Calu3 (cell line): ENCODE results near the gene ARVCF. TPM values are rescaled to one million over a fixed set of nuclear protein-coding genes. Genes with fewer than 3 reads are reported as not detected.

Experiments
- BruUV-seq: library from RNA; stranded (reverse); fragments of 400-500 nt; replicated peaks from 2 replicates; lab custom pipeline; 2021; lab: Mats Ljungman, UMichigan
- CTCF ChIA-PET: fragments of 300-600 bp; sonication (Branson Sonifier 250); formaldehyde crosslinking; loops from one replicate; lab custom pipeline; 2022; ENCODE audit warnings: antibody characterized with exemption; lab: Charles Lee
- DNase-seq: peaks from one replicate; pipeline ENCODE4 v3.0.0; 2022
- H3K27ac Mint-ChIP-seq: one replicate; pipeline ENCODE4 v1.8.0; 2022; ENCODE audit warnings: mixed read lengths; ENCODE audit not compliant: unreplicated experiment
- H3K27me3 Mint-ChIP-seq: one replicate; pipeline ENCODE4 v1.8.0; 2022; ENCODE audit warnings: mixed read lengths; ENCODE audit not compliant: unreplicated experiment
- H3K36me3 Mint-ChIP-seq: one replicate; pipeline ENCODE4 v1.8.0; 2022; ENCODE audit warnings: mild to moderate bottlenecking, moderate library complexity, mixed read lengths; ENCODE audit not compliant: insufficient read depth, unreplicated experiment
- H3K4me1 Mint-ChIP-seq: one replicate; pipeline ENCODE4 v1.8.0; 2022; ENCODE audit warnings: mild to moderate bottlenecking, low read depth, mixed read lengths; ENCODE audit not compliant: unreplicated experiment
- H3K4me3 Mint-ChIP-seq: one replicate; pipeline ENCODE4 v1.8.0; 2022; ENCODE audit warnings: mild to moderate bottlenecking, low read depth, moderate library complexity, mixed read lengths; ENCODE audit not compliant: unreplicated experiment
- H3K9me3 Mint-ChIP-seq: one replicate; pipeline ENCODE4 v1.8.0; 2022; ENCODE audit warnings: low read depth, mixed read lengths; ENCODE audit not compliant: unreplicated experiment
- CTCF ChIP-seq: fragments of 200-600 bp; IDR thresholded peaks from one replicate; pipeline ENCODE4 v1.8.0; 2022; ENCODE audit warnings: antibody characterized with exemption; ENCODE audit not compliant: unreplicated experiment
- intact Hi-C: fragments of 100-400 bp; cut with micrococcal nuclease; formaldehyde crosslinking; loops from one replicate; pipeline ENCODE4 v1.10.0; 2022; ENCODE audit not compliant: unreplicated experiment
- total RNA-seq: library from RNA; stranded (reverse); gene quantifications from 2 replicates; pipeline ENCODE4 v1.2.3, GENCODE V29; 2022

The ARVCF gene
- total RNA-seq, 1 experiment from 2014 or later, result 19.7 TPM

GRCh38 chr22:20012741-20013331 lies 3.8 kb downstream of the ARVCF start:
- H3K9me3 Mint-ChIP-seq, result no peaks in the 10 kb centered on the region
- no peak for TF ChIP-seq CTCF
- H3K36me3 Mint-ChIP-seq, result peaks cover 24% of the 10 kb centered on the region
- H3K4me3 Mint-ChIP-seq, result no peak overlapping the region
- H3K4me1 Mint-ChIP-seq, result peaks cover 7% of the 10 kb centered on the region
- no peak overlapping the region for H3K27ac Mint-ChIP-seq
- CTCF ChIA-PET, result interaction anchor here (0.5 to 1.7 kb wide), 8 partner anchors 14 to 65 kb away, joined by 3 to 15 read pairs (median 4); no protein-coding TSS in a partner anchor
- no TSS peak for BruUV-seq
- no peak for DNase-seq
- intact Hi-C loops, result loop anchor here (5.0 kb wide), 1 partner anchor 41 kb away; no protein-coding TSS in a partner anchor
- no peaks in the 10 kb centered on the region for H3K27me3 Mint-ChIP-seq

- Mint-ChIP-seq H3K27me3 (no peaks in the 10 kb centered on the region), H3K9me3 (no peaks in the 10 kb centered on the region), H3K4me3 (no peak overlapping the region), H3K27ac (no peak overlapping the region), H3K4me1 (peaks cover 7% of the 10 kb centered on the region), H3K36me3 (peaks cover 17% of the 10 kb centered on the region)
- intact Hi-C loops, result loop anchor here (5.0 kb wide), 1 partner anchor 40 kb away; no protein-coding TSS in a partner anchor
- CTCF ChIA-PET, result interaction anchor here (0.6 to 1.7 kb wide), 2 partner anchors 49 to 50 kb away, joined by 5 to 11 read pairs; no protein-coding TSS in a partner anchor
- BruUV-seq, result no TSS peak
- no peak for TF ChIP-seq CTCF
- DNase-seq, result no peak
Observed at GRCh38 chr22:20011993-20012740, 4.5 kb downstream of the ARVCF start.

GRCh38 chr22:20011123-20011992 lies 5.3 kb downstream of the ARVCF start:
- CTCF ChIA-PET, result interaction anchor here (0.6 kb wide), 1 partner anchor 49 kb away, joined by 5 read pairs; no protein-coding TSS in a partner anchor
- Mint-ChIP-seq H3K9me3 (no peaks in the 10 kb centered on the region), H3K4me3 (no peak overlapping the region), H3K27ac (no peak overlapping the region), H3K4me1 (peaks cover 7% of the 10 kb centered on the region), H3K36me3 (peaks cover 9% of the 10 kb centered on the region), H3K27me3 (no peaks in the 10 kb centered on the region)
- DNase-seq, result no peak
- intact Hi-C loops, result loop anchor here (5.0 kb wide), 1 partner anchor 39 kb away; no protein-coding TSS in a partner anchor
- no peak for TF ChIP-seq CTCF
- BruUV-seq, result no TSS peak
